Measurements from ENCODE around the gene FBXO42.

Gene FBXO42

DNA sequence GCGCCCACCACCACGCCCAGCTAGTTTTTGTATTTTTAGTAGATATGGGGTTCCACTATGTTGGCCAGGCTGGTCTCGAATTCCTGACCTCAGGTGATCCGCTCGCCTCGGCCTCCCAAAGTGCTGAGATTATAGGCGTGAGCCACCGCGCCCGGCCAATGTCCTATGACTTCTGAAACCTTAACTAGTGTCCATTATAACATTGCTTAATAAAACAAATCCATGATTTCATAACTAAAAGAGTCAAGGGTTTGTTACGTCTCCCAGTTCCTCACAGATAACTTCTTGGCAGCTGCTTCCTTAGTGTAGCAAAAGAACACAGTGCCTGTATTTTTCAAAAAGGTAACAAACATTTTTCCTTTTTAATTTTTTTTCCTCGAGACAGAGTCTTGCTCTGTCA, 53.6 kb downstream of the FBXO42 start:
- no peak for DNase-seq (ENCODE audit: extremely low read depth, low read depth)
- TF ChIP-seq, protein P1, sequence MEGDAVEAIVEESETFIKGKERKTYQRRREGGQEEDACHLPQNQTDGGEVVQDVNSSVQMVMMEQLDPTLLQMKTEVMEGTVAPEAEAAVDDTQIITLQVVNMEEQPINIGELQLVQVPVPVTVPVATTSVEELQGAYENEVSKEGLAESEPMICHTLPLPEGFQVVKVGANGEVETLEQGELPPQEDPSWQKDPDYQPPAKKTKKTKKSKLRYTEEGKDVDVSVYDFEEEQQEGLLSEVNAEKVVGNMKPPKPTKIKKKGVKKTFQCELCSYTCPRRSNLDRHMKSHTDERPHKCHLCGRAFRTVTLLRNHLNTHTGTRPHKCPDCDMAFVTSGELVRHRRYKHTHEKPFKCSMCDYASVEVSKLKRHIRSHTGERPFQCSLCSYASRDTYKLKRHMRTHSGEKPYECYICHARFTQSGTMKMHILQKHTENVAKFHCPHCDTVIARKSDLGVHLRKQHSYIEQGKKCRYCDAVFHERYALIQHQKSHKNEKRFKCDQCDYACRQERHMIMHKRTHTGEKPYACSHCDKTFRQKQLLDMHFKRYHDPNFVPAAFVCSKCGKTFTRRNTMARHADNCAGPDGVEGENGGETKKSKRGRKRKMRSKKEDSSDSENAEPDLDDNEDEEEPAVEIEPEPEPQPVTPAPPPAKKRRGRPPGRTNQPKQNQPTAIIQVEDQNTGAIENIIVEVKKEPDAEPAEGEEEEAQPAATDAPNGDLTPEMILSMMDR (IDR thresholded peaks at IDR 0.05; ENCODE audit: low read depth, low read length, missing control alignments): no peak
- no peak overlapping the region for H3K4me3 ChIP-seq (replicated peaks; ENCODE audit: low read depth, low read length)

DNA sequence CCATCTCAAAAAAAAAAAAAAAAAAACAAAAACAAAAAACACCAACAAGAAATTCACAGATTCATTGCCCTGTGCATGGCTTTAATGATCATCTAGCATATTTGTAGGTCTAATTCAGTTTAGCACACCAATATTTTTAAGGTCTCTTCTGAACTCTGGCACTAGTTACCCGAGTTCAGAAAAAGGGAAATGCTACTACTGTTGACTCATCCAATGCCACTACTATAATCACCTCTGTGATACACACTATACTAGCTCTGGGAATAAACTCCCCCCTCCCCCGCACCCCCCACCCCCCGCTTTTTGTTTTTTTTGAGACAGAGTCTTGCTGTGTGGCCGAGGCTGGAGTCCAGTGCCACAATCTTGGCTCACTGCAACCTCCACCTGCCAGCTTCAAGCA, 55.6 kb downstream of the FBXO42 start:
- TF ChIP-seq, protein P1 (IDR thresholded peaks at IDR 0.05; ENCODE audit: low read depth, low read length, missing control alignments): no peak
- DNase-seq (ENCODE audit: extremely low read depth, low read depth): no peak
- no peak overlapping the region for H3K4me3 ChIP-seq (replicated peaks; ENCODE audit: low read depth, low read length)

DNA sequence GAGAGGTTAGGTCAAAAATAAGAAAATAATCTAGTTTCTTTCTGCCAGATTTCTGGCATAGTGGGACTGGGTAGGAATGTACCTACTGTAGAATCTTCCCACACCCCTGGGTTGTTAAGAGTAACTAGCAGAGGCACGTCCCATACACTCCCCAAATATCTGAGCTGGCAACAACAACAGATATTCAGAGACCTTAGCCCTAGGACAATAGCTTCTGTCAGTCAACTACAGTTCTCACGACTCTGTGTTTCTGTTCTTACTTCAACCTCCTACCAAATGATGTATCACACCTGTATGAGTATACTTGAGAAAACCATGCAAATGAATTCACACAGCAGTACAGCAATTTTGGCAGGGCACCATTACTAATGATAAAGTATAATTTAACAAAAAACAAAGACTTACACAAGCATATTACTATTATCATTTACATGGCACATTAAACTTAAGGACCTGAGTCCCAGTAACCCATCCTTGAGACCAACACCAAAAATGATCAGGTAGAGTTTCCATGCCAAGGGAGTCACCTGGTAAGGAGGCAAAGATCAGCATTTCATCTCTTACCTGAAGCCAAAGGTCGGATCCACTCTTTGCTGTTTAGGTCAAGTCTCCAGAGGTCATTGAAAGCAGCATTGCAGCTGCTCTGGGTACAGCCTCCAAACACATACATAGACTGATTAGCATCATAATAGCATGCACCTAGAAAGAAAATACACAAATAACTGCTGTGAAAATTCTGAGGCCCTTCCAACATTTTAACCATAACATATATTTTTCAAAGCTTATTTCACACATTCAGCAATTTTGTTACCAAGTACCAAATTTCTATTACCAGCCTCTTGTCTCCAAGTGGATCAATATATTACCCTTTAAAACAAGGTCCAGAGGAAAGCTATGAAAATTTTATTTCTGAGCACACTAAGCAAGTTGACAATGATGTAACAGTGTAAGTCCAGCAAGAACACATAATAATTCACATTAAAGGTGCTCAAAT, 57.8 kb downstream of the FBXO42 start:
- no peak for DNase-seq (ENCODE audit: extremely low read depth, low read depth)
- no peak overlapping the region for H3K4me3 ChIP-seq (replicated peaks; ENCODE audit: low read depth, low read length)
- TF ChIP-seq, protein P1 (IDR thresholded peaks at IDR 0.05; ENCODE audit: low read depth, low read length, missing control alignments): no peak

DNA sequence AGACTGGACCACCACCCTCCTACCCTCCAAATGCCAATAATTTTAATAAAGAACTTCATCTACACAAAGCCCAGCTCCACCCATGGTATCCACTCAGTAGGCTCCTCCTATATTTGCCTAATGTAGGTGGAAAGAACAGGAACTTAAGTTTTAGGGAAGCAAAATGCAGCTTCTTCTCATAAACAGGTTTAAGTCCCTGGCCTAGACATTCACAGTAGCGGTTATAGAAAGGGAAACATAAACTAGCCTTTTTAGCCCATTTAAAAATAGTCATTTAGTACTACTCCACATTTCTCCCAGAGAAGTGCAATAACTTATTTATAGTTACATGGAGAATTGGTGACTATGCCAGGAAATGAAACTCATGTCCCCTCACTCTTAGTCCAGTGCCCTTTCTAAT, 58.7 kb downstream of the FBXO42 start:
- H3K4me3 ChIP-seq (replicated peaks; ENCODE audit: low read depth, low read length): no peak overlapping the region
- TF ChIP-seq, protein P1 (IDR thresholded peaks at IDR 0.05; ENCODE audit: low read depth, low read length, missing control alignments): no peak

DNA sequence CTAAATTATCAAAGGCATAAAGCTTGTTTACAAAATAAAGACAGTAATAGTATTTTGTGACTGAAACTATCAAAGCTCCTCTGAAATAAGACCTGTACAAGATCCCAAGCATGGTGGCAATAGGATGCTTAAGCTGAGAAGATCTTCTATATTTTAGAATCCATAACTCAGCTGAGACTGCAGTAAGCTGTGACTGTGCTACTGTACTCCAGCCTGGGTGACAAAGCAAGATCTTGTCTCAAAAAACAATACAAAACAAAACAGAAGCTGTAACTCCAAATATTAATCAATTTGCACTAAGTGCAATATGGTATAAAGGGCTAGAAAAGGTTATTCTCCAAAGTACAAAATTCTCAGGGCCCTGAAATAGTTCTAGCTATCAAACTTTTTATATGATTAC, 59.5 kb downstream of the FBXO42 start:
- H3K4me3 ChIP-seq (replicated peaks; ENCODE audit: low read depth, low read length): no peak overlapping the region
- no peak for DNase-seq (ENCODE audit: extremely low read depth, low read depth)
- TF ChIP-seq, protein P1 (IDR thresholded peaks at IDR 0.05; ENCODE audit: low read depth, low read length, missing control alignments): no peak

More for the DNA sequence above, 58.7 kb downstream of the FBXO42 start:
- DNase-seq (ENCODE audit: extremely low read depth, low read depth): no peak

- TF ChIP-seq, protein P1 (IDR thresholded peaks at IDR 0.05; ENCODE audit: low read depth, low read length, missing control alignments): no peak
- no peak overlapping the region for H3K4me3 ChIP-seq (replicated peaks; ENCODE audit: low read depth, low read length)
- no peak for DNase-seq (ENCODE audit: extremely low read depth, low read depth)
Observed at GRCh38 chr1:16289959-16290358, 62.3 kb downstream of the FBXO42 start.

Measured in HFF-Myc (cell line).